Measurements from ENCODE around the gene PDE11A. TPM values are rescaled to one million over a fixed set of nuclear protein-coding genes. Genes with fewer than 3 reads are reported as not detected.

Gene PDE11A
- total RNA-seq, 2 donors from 2014 or later, result 2.6 to 3.2 TPM

DNA sequence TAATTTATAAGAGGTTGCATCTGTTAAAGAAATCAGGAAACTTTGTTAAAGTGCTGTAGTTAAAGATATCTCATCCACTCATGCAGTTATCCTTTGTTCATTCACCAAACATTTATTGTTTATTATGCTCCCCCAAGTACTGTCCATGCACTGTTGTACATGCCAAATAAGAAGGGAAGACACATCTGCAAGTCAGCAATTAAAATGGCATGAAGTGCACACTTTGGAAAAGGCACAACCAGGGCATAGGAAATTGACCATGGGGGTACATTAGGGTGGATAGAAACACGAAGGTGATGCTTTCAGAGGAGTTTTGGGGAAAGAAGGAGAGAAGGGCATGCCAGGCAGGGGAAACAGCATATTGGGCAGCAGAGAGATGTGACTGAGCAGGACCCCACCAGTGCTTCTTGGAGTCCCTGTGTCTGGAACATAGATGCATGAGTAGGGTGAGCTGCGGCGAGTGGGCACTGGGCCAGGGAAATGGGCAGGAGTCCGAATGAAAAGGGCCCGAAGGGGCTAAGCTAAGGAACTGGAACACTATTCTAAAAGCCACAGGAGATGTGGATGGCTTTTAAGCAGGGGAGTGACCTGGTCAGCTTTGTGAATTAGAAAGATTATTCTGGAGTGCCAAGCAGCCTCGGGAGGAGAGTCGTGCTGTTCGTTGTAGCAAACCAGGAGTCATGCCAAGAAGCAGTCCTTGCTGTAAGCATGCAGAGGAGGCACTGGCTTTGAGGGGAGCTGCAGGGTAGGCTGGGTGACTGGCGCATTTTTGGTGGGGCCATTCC is 363.7 kb downstream of the PDE11A start:
- Histone ChIP-seq H3K4me1 (no peaks in the 10 kb centered on the region), H3K27me3 (no peaks in the 10 kb centered on the region), H3K9ac (ENCODE audit: low read depth in 2 of 2, low read length in 2 of 2) (no peak overlapping the region), H3K27ac (no peak overlapping the region), H3K4me3 (no peak overlapping the region), H3K9me3 (no peaks in the 10 kb centered on the region), H3K36me3 (no peaks in the 10 kb centered on the region)
- intact Hi-C loops (cut with DNase I), result no loop called here
- DNase-seq, result no peak
- TF ChIP-seq, protein P1, sequence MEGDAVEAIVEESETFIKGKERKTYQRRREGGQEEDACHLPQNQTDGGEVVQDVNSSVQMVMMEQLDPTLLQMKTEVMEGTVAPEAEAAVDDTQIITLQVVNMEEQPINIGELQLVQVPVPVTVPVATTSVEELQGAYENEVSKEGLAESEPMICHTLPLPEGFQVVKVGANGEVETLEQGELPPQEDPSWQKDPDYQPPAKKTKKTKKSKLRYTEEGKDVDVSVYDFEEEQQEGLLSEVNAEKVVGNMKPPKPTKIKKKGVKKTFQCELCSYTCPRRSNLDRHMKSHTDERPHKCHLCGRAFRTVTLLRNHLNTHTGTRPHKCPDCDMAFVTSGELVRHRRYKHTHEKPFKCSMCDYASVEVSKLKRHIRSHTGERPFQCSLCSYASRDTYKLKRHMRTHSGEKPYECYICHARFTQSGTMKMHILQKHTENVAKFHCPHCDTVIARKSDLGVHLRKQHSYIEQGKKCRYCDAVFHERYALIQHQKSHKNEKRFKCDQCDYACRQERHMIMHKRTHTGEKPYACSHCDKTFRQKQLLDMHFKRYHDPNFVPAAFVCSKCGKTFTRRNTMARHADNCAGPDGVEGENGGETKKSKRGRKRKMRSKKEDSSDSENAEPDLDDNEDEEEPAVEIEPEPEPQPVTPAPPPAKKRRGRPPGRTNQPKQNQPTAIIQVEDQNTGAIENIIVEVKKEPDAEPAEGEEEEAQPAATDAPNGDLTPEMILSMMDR (IDR thresholded peaks at IDR 0.05), result no peak

DNA sequence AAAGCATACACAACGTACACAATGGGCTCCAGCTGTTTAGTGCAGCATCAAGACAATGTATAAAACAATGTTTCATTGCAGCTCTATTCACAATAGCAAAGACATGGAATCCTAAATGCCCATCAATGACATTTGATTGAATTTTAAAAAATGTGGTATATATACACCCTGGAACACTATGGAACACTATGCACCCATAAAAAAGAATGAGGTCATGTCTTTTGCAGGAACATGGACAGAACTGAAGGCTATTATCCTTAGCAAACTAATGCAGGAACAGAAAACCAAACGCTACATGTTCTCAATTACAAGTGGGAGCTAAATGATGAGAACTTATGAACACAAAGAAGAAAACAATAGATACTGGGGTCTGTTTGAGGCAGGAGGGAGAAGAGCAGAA is 364.5 kb downstream of the PDE11A start:
- intact Hi-C loops (cut with DNase I), result no loop called here
- TF ChIP-seq, protein P1 (IDR thresholded peaks at IDR 0.05), result no peak
- no peaks in the 10 kb centered on the region for H3K27me3 ChIP-seq
- H3K36me3 ChIP-seq, result no peaks in the 10 kb centered on the region
- no peak overlapping the region for H3K27ac ChIP-seq
- no peak for DNase-seq
- H3K9ac ChIP-seq (ENCODE audit: low read depth in 2 of 2, low read length in 2 of 2), result no peak overlapping the region
- H3K9me3 ChIP-seq, result no peaks in the 10 kb centered on the region
- no peak overlapping the region for H3K4me3 ChIP-seq
- no peaks in the 10 kb centered on the region for H3K4me1 ChIP-seq

DNA sequence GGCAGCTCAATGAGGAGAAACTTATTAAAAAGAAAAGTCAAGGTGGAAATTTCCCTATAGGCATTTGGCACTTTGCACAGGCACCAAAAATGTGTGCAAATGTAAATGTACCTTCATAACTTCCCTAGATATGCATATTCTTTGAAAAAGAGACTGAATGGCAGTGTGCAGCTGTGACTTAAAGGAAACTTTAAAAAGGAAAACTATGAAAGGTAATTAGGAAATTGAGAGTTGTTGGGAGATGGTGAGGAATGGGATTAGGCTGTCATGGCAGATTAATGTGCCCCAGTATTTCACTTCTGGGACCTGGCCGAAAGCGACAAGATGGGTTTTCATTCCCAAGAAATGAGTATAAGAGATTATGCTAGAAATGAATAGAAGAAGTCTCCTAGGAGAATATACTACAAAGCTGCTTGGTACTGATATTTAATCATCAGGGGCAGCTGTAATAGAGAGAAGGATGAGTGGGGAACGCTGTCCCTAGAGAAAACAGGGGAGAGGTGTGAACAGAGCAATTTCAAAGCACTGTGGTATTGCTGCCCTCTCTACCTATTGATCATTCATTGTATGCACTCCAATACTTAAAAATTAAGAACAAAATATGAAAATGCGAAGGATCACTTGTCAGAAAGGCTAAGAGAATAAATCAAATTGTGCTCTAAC is 366.9 kb downstream of the PDE11A start:
- no peaks in the 10 kb centered on the region for H3K4me1 ChIP-seq
- intact Hi-C loops (cut with DNase I), result no loop called here
- no peak for DNase-seq
- no peak overlapping the region for H3K9ac ChIP-seq (ENCODE audit: low read depth in 2 of 2, low read length in 2 of 2)
- H3K27me3 ChIP-seq, result no peaks in the 10 kb centered on the region
- no peaks in the 10 kb centered on the region for H3K36me3 ChIP-seq
- no peak overlapping the region for H3K27ac ChIP-seq
- TF ChIP-seq, protein P1 (IDR thresholded peaks at IDR 0.05), result no peak
- H3K4me3 ChIP-seq, result no peak overlapping the region
- no peaks in the 10 kb centered on the region for H3K9me3 ChIP-seq

DNA sequence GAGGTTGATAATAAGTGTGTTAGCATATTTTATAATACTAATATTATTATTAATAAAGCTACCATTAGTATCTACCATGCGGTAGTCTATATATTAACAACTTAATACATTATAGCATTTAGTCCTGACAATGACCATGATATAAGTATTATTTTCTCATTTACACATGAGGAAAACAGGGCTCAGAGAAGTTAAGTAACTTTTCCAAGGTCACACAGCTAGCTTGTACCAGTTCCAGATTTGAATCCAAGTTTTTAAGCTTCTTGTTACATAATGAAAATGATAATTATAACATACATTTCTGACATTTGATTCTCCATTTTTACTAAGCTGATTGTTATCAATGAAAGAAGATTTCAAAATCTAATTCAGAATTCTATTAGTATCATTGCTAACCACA is 369.4 kb downstream of the PDE11A start:
- Histone ChIP-seq H3K27me3 (no peaks in the 10 kb centered on the region), H3K4me3 (no peak overlapping the region), H3K36me3 (no peaks in the 10 kb centered on the region), H3K27ac (no peak overlapping the region), H3K9me3 (no peaks in the 10 kb centered on the region), H3K9ac (ENCODE audit: low read depth in 2 of 2, low read length in 2 of 2) (no peak overlapping the region), H3K4me1 (no peaks in the 10 kb centered on the region)
- TF ChIP-seq, protein P1 (IDR thresholded peaks at IDR 0.05), result no peak
- no peak for DNase-seq
- intact Hi-C loops (cut with DNase I), result no loop called here

DNA sequence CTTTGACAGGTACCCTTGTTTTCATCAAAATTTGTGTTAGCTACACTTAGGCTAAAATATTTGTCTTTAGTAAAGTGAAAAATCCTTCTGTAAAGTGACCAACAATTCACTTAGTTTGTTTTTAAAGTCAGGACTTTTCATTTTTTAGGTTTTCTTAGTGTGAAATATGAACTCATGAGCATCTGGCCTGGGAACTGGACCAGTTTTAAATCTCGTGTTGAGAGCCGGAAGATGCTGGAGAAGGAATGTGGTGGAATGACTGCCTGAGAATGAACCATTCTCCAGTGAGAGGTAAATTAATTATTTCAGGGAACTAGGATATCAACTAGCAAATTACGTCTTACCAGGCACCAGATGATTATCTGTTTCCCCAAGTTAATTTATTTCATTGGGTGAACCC is 374.3 kb downstream of the PDE11A start:
- TF ChIP-seq, protein P1 (IDR thresholded peaks at IDR 0.05), result no peak
- no peak for DNase-seq
- Histone ChIP-seq H3K36me3 (no peaks in the 10 kb centered on the region), H3K9ac (ENCODE audit: low read depth in 2 of 2, low read length in 2 of 2) (no peak overlapping the region), H3K4me3 (no peak overlapping the region), H3K4me1 (no peaks in the 10 kb centered on the region), H3K27me3 (no peaks in the 10 kb centered on the region), H3K27ac (no peak overlapping the region), H3K9me3 (no peaks in the 10 kb centered on the region)
- intact Hi-C loops (cut with DNase I), result no loop called here
